Measurements from ENCODE around the gene DCC.

The DCC gene

GRCh38 chr18:52596748-52597435 lies 256.9 kb downstream of the DCC start:
- no peak for DNase-seq (ENCODE audit: low spot score)

GRCh38 chr18:52598921-52599320 lies 258.9 kb downstream of the DCC start:
- DNase-seq (ENCODE audit: low spot score), result no peak

GRCh38 chr18:52602820-52603219 lies 262.8 kb downstream of the DCC start:
- no peak for DNase-seq (ENCODE audit: low spot score)

- DNase-seq (ENCODE audit: low spot score), result no peak
Observed at GRCh38 chr18:52605345-52605744, 265.3 kb downstream of the DCC start.

- no peak for DNase-seq (ENCODE audit: low spot score)
Observed at GRCh38 chr18:52607985-52608384, 268.0 kb downstream of the DCC start.

- no peak for DNase-seq (ENCODE audit: low spot score)
Observed at GRCh38 chr18:52610451-52611115, 270.6 kb downstream of the DCC start.

GRCh38 chr18:52612406-52612805 lies 272.4 kb downstream of the DCC start:
- DNase-seq (ENCODE audit: low spot score), result no peak

- DNase-seq (ENCODE audit: low spot score), result no peak
Observed at GRCh38 chr18:52615321-52615720, 275.3 kb downstream of the DCC start.

- DNase-seq (ENCODE audit: low spot score), result no peak
Observed at GRCh38 chr18:52615943-52616342, 275.9 kb downstream of the DCC start.

GRCh38 chr18:52617931-52618330 lies 277.9 kb downstream of the DCC start:
- no peak for DNase-seq (ENCODE audit: low spot score)

- DNase-seq (ENCODE audit: low spot score), result no peak
Observed at GRCh38 chr18:52620926-52621439, 281.0 kb downstream of the DCC start.

GRCh38 chr18:52624702-52625101 lies 284.7 kb downstream of the DCC start:
- no peak for DNase-seq (ENCODE audit: low spot score)

- DNase-seq (ENCODE audit: low spot score), result no peak
Observed at GRCh38 chr18:52636536-52636935, 296.5 kb downstream of the DCC start.

- DNase-seq (ENCODE audit: low spot score), result no peak
Observed at GRCh38 chr18:52648201-52648600, 308.2 kb downstream of the DCC start.

GRCh38 chr18:52652391-52652790 lies 312.4 kb downstream of the DCC start:
- no peak for DNase-seq (ENCODE audit: low spot score)

GRCh38 chr18:52657043-52657805 lies 317.2 kb downstream of the DCC start:
- DNase-seq (ENCODE audit: low spot score), result no peak

GRCh38 chr18:52667463-52668065 lies 327.6 kb downstream of the DCC start:
- no peak for DNase-seq (ENCODE audit: low spot score)

GRCh38 chr18:52670896-52671295 lies 330.9 kb downstream of the DCC start:
- no peak for DNase-seq (ENCODE audit: low spot score)

GRCh38 chr18:52678034-52678433 lies 338.0 kb downstream of the DCC start:
- no peak for DNase-seq (ENCODE audit: low spot score)

GRCh38 chr18:52678551-52678950 lies 338.6 kb downstream of the DCC start:
- DNase-seq (ENCODE audit: low spot score), result no peak

- no peak for DNase-seq (ENCODE audit: low spot score)
Observed at GRCh38 chr18:52679354-52679753, 339.4 kb downstream of the DCC start.

GRCh38 chr18:52682260-52682659 lies 342.3 kb downstream of the DCC start:
- DNase-seq (ENCODE audit: low spot score), result no peak

Measured in CD4-positive, alpha-beta T cell treated with Interleukin-6 at 100 ng/mL for 8 hours (primary cell).